HCT116 (cell line): Measurements from ENCODE around the gene SMG6. TPM values are rescaled to one million over a fixed set of nuclear protein-coding genes. Genes with fewer than 3 reads are reported as not detected.

Source experiments
- ATAC-seq: fragments of 200-7000 bp; cut with Tn5 transposase; 2 replicates; pipeline ENCODE4 v1.9.1; 2020; ENCODE audit warnings: mild to moderate bottlenecking, moderate library complexity
- BruUV-seq: library from RNA; stranded (reverse); fragments of 400-500 nt; replicated peaks from 2 replicates; lab custom pipeline; 2021; lab: Mats Ljungman, UMichigan
- CTCF ChIA-PET: fragments of 300-600 bp; sonication (Branson Sonifier 250); formaldehyde crosslinking; loops from one replicate; lab custom pipeline; 2021; ENCODE audit warnings: antibody characterized with exemption; lab: Charles Lee
- POLR2A ChIA-PET: fragments of 300-600, 350-600 bp; sonication (Branson Sonifier 250); formaldehyde crosslinking; loops from one replicate; lab custom pipeline; 2021; ENCODE audit warnings: antibody characterized with exemption; lab: Charles Lee
- RAD21 ChIA-PET, 2 experiments: fragments of 300-600 bp; sonication (Branson Sonifier 250); formaldehyde crosslinking; loops; one replicate each; lab custom pipeline; 2023; ENCODE audit warnings: low total read pairs in 2 of 2; ENCODE audit not compliant: uncharacterized antibody in 2 of 2, unreplicated experiment in 2 of 2, low non-redundant PET in 1 of 2; lab: Charles Lee
- DNase-seq: peaks from one replicate; pipeline ENCODE4 v3.0.0-alpha.2; 2010; ENCODE audit warnings: low read depth, low spot score
- H2AFZ ChIP-seq: fragments of 200-600 bp; shearing (Covaris generic), sonication (generic); 2 replicates; pipeline ENCODE4 v1.6.1; 2017; ENCODE audit warnings: low read depth, mixed run types, mixed read lengths, antibody characterized with exemption, low read length; ENCODE audit not compliant: poor library complexity, severe bottlenecking
- H3K27ac ChIP-seq: 2 replicates; pipeline ENCODE4 v1.5.1; 2012; ENCODE audit warnings: low read depth, low read length
- H3K27me3 ChIP-seq: fragments of 200-600 bp; sonication (generic); 2 replicates; pipeline ENCODE4 v1.6.1; 2016; ENCODE audit warnings: mixed run types, low read length, mixed read lengths; ENCODE audit not compliant: insufficient read depth
- H3K36me3 ChIP-seq, 2 experiments: fragments of 200-500 bp in 1 of 2; fragments of 200-600 bp in 1 of 2; sonication (Bioruptor generic) in 1 of 2; sonication (generic) in 1 of 2; 2 replicates each; pipeline versions ENCODE4 v1.5.1 to v1.6.1; 2014 to 2016; ENCODE audit warnings: low read length in 2 of 2, inconsistent platforms in 1 of 2, mixed read lengths in 1 of 2, mixed run types in 1 of 2; ENCODE audit not compliant: insufficient read depth in 2 of 2, control insufficient read depth in 1 of 2
- H3K4me1 ChIP-seq, 2 experiments: fragments of 200-600 bp in 1 of 2; sonication (generic) in 1 of 2; 2 replicates each; pipeline versions ENCODE4 v1.5.1 to v1.6.1; 2012 to 2017; ENCODE audit warnings: low read length in 2 of 2, inconsistent platforms in 1 of 2, mild to moderate bottlenecking in 1 of 2, mixed read lengths in 1 of 2, mixed run types in 1 of 2, moderate library complexity in 1 of 2; ENCODE audit not compliant: insufficient read depth in 2 of 2, control insufficient read depth in 1 of 2
- H3K4me2 ChIP-seq: fragments of 200-600 bp; sonication (generic); 2 replicates; pipeline ENCODE4 v1.6.1; 2017; ENCODE audit warnings: mixed run types, low read length, mixed read lengths
- H3K4me3 ChIP-seq, 2 experiments: fragments of 200-600 bp in 1 of 2; sonication (generic) in 1 of 2; replicated peaks in 1 of 2; 2 replicates each; pipeline ENCODE4 v1.5.1; 2011 to 2016; ENCODE audit warnings: low read length in 2 of 2, control low read depth in 1 of 2, low read depth in 1 of 2, mild to moderate bottlenecking in 1 of 2, mixed read lengths in 1 of 2, mixed run types in 1 of 2
- H3K79me2 ChIP-seq: fragments of 200-600 bp; sonication (generic); 2 replicates; pipeline ENCODE4 v1.6.1; 2017; ENCODE audit warnings: mild to moderate bottlenecking, mixed run types, low read length, moderate library complexity, mixed read lengths; ENCODE audit not compliant: insufficient read depth
- H3K9ac ChIP-seq: fragments of 200-600 bp; sonication (generic); 2 replicates; pipeline ENCODE4 v1.6.1; 2016; ENCODE audit warnings: low read length, mixed read lengths
- H3K9me2 ChIP-seq: fragments of 200-600 bp; sonication (generic), shearing (Covaris generic); 2 replicates; pipeline ENCODE4 v1.6.1; 2017; ENCODE audit warnings: mixed run types, mild to moderate bottlenecking, moderate library complexity; ENCODE audit not compliant: insufficient read depth
- H3K9me3 ChIP-seq, 2 experiments: fragments of 200-500 bp in 1 of 2; fragments of 200-600 bp in 1 of 2; sonication (Bioruptor generic) in 1 of 2; sonication (generic) in 1 of 2; 2 replicates each; pipeline ENCODE4 v1.6.1; 2014 to 2017; ENCODE audit warnings: low read length in 2 of 2, mixed read lengths in 2 of 2, inconsistent platforms in 1 of 2, low read depth in 1 of 2, mild to moderate bottlenecking in 1 of 2, mixed run types in 1 of 2, moderate library complexity in 1 of 2; ENCODE audit not compliant: control insufficient read depth in 1 of 2, insufficient read depth in 1 of 2
- H4K20me1 ChIP-seq: fragments of 200-600 bp; sonication (generic), shearing (Covaris generic); 2 replicates; pipeline ENCODE4 v1.6.1; 2017; ENCODE audit warnings: mixed run types, mild to moderate bottlenecking, moderate library complexity; ENCODE audit not compliant: insufficient read depth
- ATF3 ChIP-seq: IDR thresholded peaks from 2 replicates; pipeline ENCODE4 v1.6.1; 2012
- CBX3 ChIP-seq: IDR thresholded peaks from 2 replicates; pipeline ENCODE4 v1.6.1; 2012; ENCODE audit warnings: low read depth
- CTCF ChIP-seq, 3 experiments: fragments of 200-600 bp in 1 of 3; sonication (generic) in 1 of 3; IDR thresholded peaks in 2 of 3; conservative IDR thresholded peaks in 1 of 3; 2 replicates each; pipeline ENCODE4 v1.5.1; 2012 to 2017; ENCODE audit warnings: low read depth in 2 of 3, low read length in 2 of 3, antibody characterized with exemption in 1 of 3, borderline replicate concordance in 1 of 3, control low read depth in 1 of 3, mild to moderate bottlenecking in 1 of 3, mixed read lengths in 1 of 3, mixed run types in 1 of 3, moderate library complexity in 1 of 3; ENCODE audit not compliant: insufficient read depth in 1 of 3
- EGR1 ChIP-seq: IDR thresholded peaks from 2 replicates; pipeline ENCODE4 v1.6.1; 2012; ENCODE audit warnings: low read depth
- ELF1 ChIP-seq: IDR thresholded peaks from 2 replicates; pipeline ENCODE4 v1.6.1; 2012; ENCODE audit warnings: low read depth, borderline replicate concordance
- EZH2phosphoT487 ChIP-seq: fragments of 200-600 bp; IDR thresholded peaks from 2 replicates; pipeline ENCODE4 v1.6.1; 2018; ENCODE audit warnings: antibody characterized with exemption, borderline replicate concordance
- POLR2AphosphoS5 ChIP-seq: IDR thresholded peaks from 2 replicates; pipeline ENCODE4 v1.6.1; 2011; ENCODE audit warnings: mild to moderate bottlenecking, low read depth, low read length, moderate library complexity
- REST ChIP-seq: IDR thresholded peaks from 2 replicates; pipeline ENCODE4 v1.6.1; 2012; ENCODE audit warnings: low read depth
- SP1 ChIP-seq: IDR thresholded peaks from 2 replicates; pipeline ENCODE4 v1.6.1; 2012; ENCODE audit warnings: low read depth
- ZNF274 ChIP-seq: fragments of 200-500 bp; sonication (Bioruptor generic); IDR thresholded peaks from 2 replicates; pipeline ENCODE4 v1.6.1; 2014; ENCODE audit warnings: mild to moderate bottlenecking, low read depth, low read length, inconsistent platforms
- intact Hi-C: fragments of 100-400 bp; cut with micrococcal nuclease; formaldehyde crosslinking; loops from 2 replicates; pipeline ENCODE4 v1.10.0; 2022
- total RNA-seq: library from RNA; stranded (reverse); gene quantifications from one replicate; pipeline ENCODE4 v1.2.1, GENCODE V29; 2021; ENCODE audit not compliant: unreplicated experiment

SMG6 gene
- total RNA-seq, 1 experiment from 2014 or later, result 23.1 TPM

- RAD21 ChIA-PET, result no interaction called here
- H3K4me2 ChIP-seq, result peak overlapping the region; percentile 35
- BruUV-seq, result no TSS peak
- no peak for ATAC-seq
- no peaks in the 10 kb centered on the region for H3K79me2 ChIP-seq
- H3K9ac ChIP-seq, result no peak overlapping the region
- H3K36me3 ChIP-seq, result peaks cover 0 to 5% of the 10 kb centered on the region in 2 experiments; a peak in 1 of 4 replicates
- no peak overlapping the region for H2AFZ ChIP-seq
- H3K9me2 ChIP-seq, result no peaks in the 10 kb centered on the region
- no peaks in the 10 kb centered on the region for H3K9me3 ChIP-seq
- no peak for DNase-seq
- no peaks in the 10 kb centered on the region for H3K27me3 ChIP-seq
- no peaks in the 10 kb centered on the region for H4K20me1 ChIP-seq
- H3K4me3 ChIP-seq, result no peak overlapping the region
- CTCF ChIA-PET, result no interaction called here
- POLR2A ChIA-PET, result no interaction called here
- no peak overlapping the region for H3K27ac ChIP-seq
- H3K4me1 ChIP-seq, result peaks cover 11 to 41% of the 10 kb centered on the region in 2 experiments
- no peak for TF ChIP-seq EZH2phosphoT487
- no peak for TF ChIP-seq POLR2AphosphoS5
- TF ChIP-seq ZNF274, result no peak
- TF ChIP-seq CTCF (IDR thresholded peaks at IDR 0.05 in 2 of 3, conservative IDR thresholded peaks at IDR 0.05 in 1 of 3; ENCODE audit: borderline replicate concordance in 1 of 3, insufficient read depth in 1 of 3, low read depth in 2 of 3, low read length in 2 of 3), result no peak
- TF ChIP-seq REST, result no peak
- no peak for TF ChIP-seq SP1
- no peak for TF ChIP-seq CBX3
- no peak for TF ChIP-seq ELF1
- no peak for TF ChIP-seq ATF3
- TF ChIP-seq EGR1, result no peak
- intact Hi-C loops, result no loop called here
Observed at GRCh38 chr17:2190014-2190413, 113.6 kb downstream of the SMG6 start.
